Measurements from ENCODE around the gene MTMR1.

Gene MTMR1

GRCh38 chrX:150792949-150793527 lies 99.8 kb downstream of the MTMR1 start:
- DNase-seq = no peak

GRCh38 chrX:150805736-150806135 lies 112.5 kb downstream of the MTMR1 start:
- DNase-seq = no peak

- no peak for DNase-seq
Observed at GRCh38 chrX:150806827-150807226, 113.6 kb downstream of the MTMR1 start.

- DNase-seq = no peak
Observed at GRCh38 chrX:150813922-150814321, 120.7 kb downstream of the MTMR1 start.
